ENCODE results near the gene HS6ST3.

GRCh38 chr13:96428911-96429310, 339.0 kb downstream of the HS6ST3 start:
- TF ChIP-seq CTCF (IDR thresholded peaks at IDR 0.05) (no peak), POLR2A (IDR thresholded peaks at IDR 0.05) (no peak)

Data from adrenal gland (tissue), 5 donors.